K562 (cell line): ENCODE results near the gene RPS6KA4. TPM values are rescaled to one million over a fixed set of nuclear protein-coding genes. Genes with fewer than 3 reads are reported as not detected.

Experiments used
- ATAC-seq: fragments of 200-7000 bp; cut with Tn5 transposase; 3 replicates; pipeline ENCODE4 v1.9.1; 2020; ENCODE audit warnings: moderate library complexity
- BruUV-seq: library from RNA; stranded (reverse); fragments of 400-500 nt; replicated peaks from 2 replicates; lab custom pipeline; 2021; lab: Mats Ljungman, UMichigan
- CTCF ChIA-PET: fragments of 300-600 bp; formaldehyde crosslinking; extraction: SDS; loops from one replicate; lab custom pipeline; 2021; ENCODE audit warnings: low intra/inter-chr PET ratio; lab: Yijun Ruan, JAX
- POLR2A ChIA-PET: fragments of 300-600, 350-650 bp; sonication (Branson Sonifier 250); formaldehyde crosslinking; extraction: SDS; loops from one replicate; lab custom pipeline; 2021; ENCODE audit warnings: antibody characterized with exemption, inconsistent platforms; lab: Yijun Ruan, JAX
- DNase-seq, 4 experiments: peaks; one replicate each; pipeline versions ENCODE4 v3.0.0 to v3.0.0-alpha.2; 2011 to 2018; ENCODE audit warnings: low spot score in 3 of 4, mixed read lengths in 3 of 4; ENCODE audit errors: extremely low read depth in 1 of 4
- FAIRE-seq: peaks from 2 replicates; lab custom pipeline; 2011; peaks lifted over from hg19 to GRCh38; lab: Jason Lieb, UNC
- H2AFZ ChIP-seq: 2 replicates; pipeline ENCODE4 v1.6.0; 2011; ENCODE audit warnings: low read depth, low read length, control low read depth, inconsistent platforms
- H3K27ac ChIP-seq: fragments of 200-600 bp; 3 replicates; pipeline ENCODE4 v1.8.0; 2011; ENCODE audit warnings: low read depth, mild to moderate bottlenecking, control low read depth, inconsistent platforms, low read length, moderate library complexity, mixed read lengths; ENCODE audit errors: extremely low read depth
- H3K27me3 ChIP-seq, 2 experiments: fragments of 300-600 bp in 1 of 2; 2 replicates in 1 of 2; 3 replicates in 1 of 2; pipeline versions ENCODE4 v1.6.0 to v1.8.0; 2011; ENCODE audit warnings: inconsistent platforms in 2 of 2, low read length in 2 of 2, mild to moderate bottlenecking in 1 of 2, mixed read lengths in 1 of 2, moderate library complexity in 1 of 2; ENCODE audit not compliant: control insufficient read depth in 2 of 2, insufficient read depth in 2 of 2
- H3K36me3 ChIP-seq: fragments of 300-600 bp; 3 replicates; pipeline ENCODE4 v1.8.0; 2011; ENCODE audit warnings: mild to moderate bottlenecking, low read length, inconsistent platforms; ENCODE audit not compliant: control insufficient read depth, insufficient read depth
- H3K4me1 ChIP-seq, 2 experiments: fragments of 200-600 bp in 1 of 2; replicated peaks in 1 of 2; 2 replicates in 1 of 2; 3 replicates in 1 of 2; pipeline versions ENCODE4 v1.5.1 to v1.8.0; 2011; ENCODE audit warnings: inconsistent platforms in 2 of 2, low read length in 2 of 2, mild to moderate bottlenecking in 1 of 2, mixed read lengths in 1 of 2, moderate library complexity in 1 of 2; ENCODE audit not compliant: control insufficient read depth in 2 of 2, insufficient read depth in 2 of 2
- H3K4me2 ChIP-seq: 2 replicates; pipeline ENCODE4 v1.6.1; 2011; ENCODE audit warnings: low read length, control low read depth, inconsistent platforms, mixed read lengths; ENCODE audit not compliant: insufficient read depth
- H3K4me3 ChIP-seq: fragments of 200-600 bp; sonication (generic), shearing (Covaris generic); 2 replicates; pipeline ENCODE4 v1.5.1; 2016; ENCODE audit warnings: control low read depth, inconsistent platforms
- H3K79me2 ChIP-seq: fragments of 200-600 bp; 3 replicates; pipeline ENCODE4 v1.8.0; 2011; ENCODE audit warnings: low read length, inconsistent platforms; ENCODE audit not compliant: control insufficient read depth, insufficient read depth
- H3K9ac ChIP-seq, 2 experiments: 2 replicates each; pipeline versions ENCODE4 v1.6.0 to v1.6.1; 2011; ENCODE audit warnings: low read depth in 2 of 2, low read length in 2 of 2, control low read depth in 1 of 2, inconsistent platforms in 1 of 2, mild to moderate bottlenecking in 1 of 2, mixed read lengths in 1 of 2; ENCODE audit not compliant: insufficient read depth in 1 of 2
- H3K9me1 ChIP-seq: one replicate; pipeline ENCODE4 v1.6.0; 2011; ENCODE audit warnings: inconsistent platforms, mild to moderate bottlenecking, low read length, moderate library complexity; ENCODE audit not compliant: control insufficient read depth, insufficient read depth
- H3K9me3 ChIP-seq: replicated peaks from 2 replicates; pipeline ENCODE4 v1.5.1; 2011; ENCODE audit warnings: low read depth, low read length, inconsistent platforms; ENCODE audit not compliant: control insufficient read depth, insufficient read depth
- H4K20me1 ChIP-seq: replicated peaks from 2 replicates; pipeline ENCODE4 v1.6.1; 2011; ENCODE audit warnings: low read length, inconsistent platforms, mixed read lengths; ENCODE audit not compliant: control insufficient read depth, insufficient read depth
- BHLHE40 ChIP-seq: IDR thresholded peaks from 2 replicates; pipeline ENCODE4 v1.6.1; 2011; ENCODE audit warnings: low read length, improper control_type of control experiment
- EHMT2 ChIP-seq: fragments of 450-650 bp; IDR thresholded peaks from 2 replicates; pipeline ENCODE4 v1.6.1; 2018; ENCODE audit warnings: antibody characterized with exemption
- GABPA ChIP-seq: fragments of 200-800 bp; sonication (Bioruptor generic); conservative IDR thresholded peaks from 2 replicates; pipeline ENCODE4 v1.6.1; 2016; ENCODE audit warnings: low read depth, missing genetic modification characterization, missing compliant biosample characterization
- KLF16 ChIP-seq: IDR thresholded peaks from 2 replicates; pipeline ENCODE4 v1.6.1; 2016; ENCODE audit warnings: antibody characterized with exemption
- NR2C1 ChIP-seq, 2 experiments: fragments of 450-650 bp; IDR thresholded peaks; 2 replicates each; pipeline ENCODE4 v1.6.1; 2017; ENCODE audit warnings: mild to moderate bottlenecking in 2 of 2, antibody characterized with exemption in 1 of 2, inconsistent platforms in 1 of 2, missing compliant biosample characterization in 1 of 2, missing genetic modification characterization in 1 of 2
- PTTG1 ChIP-seq: fragments of 450-650 bp; IDR thresholded peaks from 2 replicates; pipeline ENCODE4 v1.6.1; 2016; ENCODE audit warnings: low read depth, mild to moderate bottlenecking, missing genetic modification characterization, missing compliant biosample characterization
- SNRNP70 ChIP-seq: fragments of 200-400 bp; formaldehyde crosslinking; optimal IDR thresholded peaks from 2 replicates; pipeline ENCODE3; 2017; ENCODE audit warnings: low read depth, low read length
- TEAD4 ChIP-seq, 2 experiments: sonication (generic) in 1 of 2; formaldehyde crosslinking in 1 of 2; IDR thresholded peaks; 2 replicates each; pipeline versions ENCODE4 v1.6.1 to v1.8.0; 2012 to 2022; ENCODE audit warnings: borderline replicate concordance in 1 of 2, inconsistent platforms in 1 of 2, low read length in 1 of 2, mild to moderate bottlenecking in 1 of 2, missing genetic modification reagents in 1 of 2
- XRCC5 ChIP-seq: fragments of 200-400 bp; formaldehyde crosslinking; IDR thresholded peaks from 2 replicates; pipeline ENCODE4 v1.6.1; 2017; ENCODE audit warnings: low read depth, mild to moderate bottlenecking, low read length
- ZBTB7A ChIP-seq: IDR thresholded peaks from 2 replicates; pipeline ENCODE4 v1.6.1; 2011; ENCODE audit warnings: low read depth, mild to moderate bottlenecking, low read length, moderate library complexity, borderline replicate concordance; ENCODE audit not compliant: control insufficient read depth
- WGBS: fragments of 100-300 bp; shearing (Covaris generic); methylation state at CpG from one replicate; pipeline ENCODE4 v1.1.6; 2016; ENCODE audit warnings: low coverage, mixed read lengths; ENCODE audit not compliant: insufficient coverage; ENCODE audit errors: missing lambda C conversion rate; 5-methylcytosine and 5-hydroxymethylcytosine counted together
- in situ Hi-C: fragments of 300-500 bp; cut with MboI; formaldehyde crosslinking; loops from 4 replicates; pipeline ENCODE4 v1.15.0; 2018; ENCODE audit warnings: inconsistent platforms, mixed read lengths
- intact Hi-C: fragments of 100-400 bp; cut with micrococcal nuclease; formaldehyde crosslinking; loops from 2 replicates; pipeline ENCODE4 v1.14.2; 2022
- polyA plus RNA-seq, 8 experiments: library from polyadenylated mRNA; depleted of rRNA in 4 of 8; stranded (reverse) in 5 of 8; unstranded in 3 of 8; fragments of >200 nt; fragmentation: Nextera tagmentation in 2 of 8; fragmentation: Illumina TruSeq in 1 of 8; extraction: Ambion mirVana in 2 of 8; extraction: Trizol in 1 of 8; gene quantifications; 2 replicates each; pipeline versions ENCODE4 v1.2.1 to v1.2.3, GENCODE V29; 2011 to 2014; ENCODE audit warnings: inconsistent platforms in 1 of 8, missing spikeins in 1 of 8
- total RNA-seq, 7 experiments: library from RNA; depleted of rRNA in 6 of 7; stranded (reverse); fragments of >200 nt in 6 of 7; fragmentation: Illumina TruSeq in 2 of 7; extraction: Trizol in 2 of 7; gene quantifications; 2 replicates each; pipeline versions ENCODE4 v1.2.1 to v1.2.3, GENCODE V29; 2011 to 2021; ENCODE audit warnings: low replicate concordance in 1 of 7
- TF ChIP-seq, protein P1 (sequence below): sonication (generic); formaldehyde crosslinking; IDR thresholded peaks from 2 replicates; pipeline ENCODE4 v1.8.0; 2022; ENCODE audit warnings: missing genetic modification reagents, mild to moderate bottlenecking, borderline replicate concordance
- TF ChIP-seq, protein P2 (sequence below), 2 experiments: fragments of 450-650 bp in 1 of 2; sonication (generic) in 1 of 2; formaldehyde crosslinking in 1 of 2; IDR thresholded peaks in 1 of 2; conservative IDR thresholded peaks in 1 of 2; 2 replicates each; pipeline versions ENCODE4 v1.6.1 to v1.8.1; 2016 to 2023; ENCODE audit warnings: mild to moderate bottlenecking in 2 of 2, moderate library complexity in 2 of 2, inconsistent platforms in 1 of 2, missing genetic modification reagents in 1 of 2
- TF ChIP-seq, protein P3 (sequence below): fragments of 450-650 bp; IDR thresholded peaks from 2 replicates; pipeline ENCODE4 v1.6.1; 2014; ENCODE audit warnings: low read depth, mild to moderate bottlenecking, moderate library complexity, borderline replicate concordance

Gene RPS6KA4
- total and polyA plus RNA-seq, 9 of the 15 experiments (the other 6 are each of a cell fraction or from before 2014, with no cell fraction given), result 0.15 to 23.8 (median 9.8) TPM

DNA sequence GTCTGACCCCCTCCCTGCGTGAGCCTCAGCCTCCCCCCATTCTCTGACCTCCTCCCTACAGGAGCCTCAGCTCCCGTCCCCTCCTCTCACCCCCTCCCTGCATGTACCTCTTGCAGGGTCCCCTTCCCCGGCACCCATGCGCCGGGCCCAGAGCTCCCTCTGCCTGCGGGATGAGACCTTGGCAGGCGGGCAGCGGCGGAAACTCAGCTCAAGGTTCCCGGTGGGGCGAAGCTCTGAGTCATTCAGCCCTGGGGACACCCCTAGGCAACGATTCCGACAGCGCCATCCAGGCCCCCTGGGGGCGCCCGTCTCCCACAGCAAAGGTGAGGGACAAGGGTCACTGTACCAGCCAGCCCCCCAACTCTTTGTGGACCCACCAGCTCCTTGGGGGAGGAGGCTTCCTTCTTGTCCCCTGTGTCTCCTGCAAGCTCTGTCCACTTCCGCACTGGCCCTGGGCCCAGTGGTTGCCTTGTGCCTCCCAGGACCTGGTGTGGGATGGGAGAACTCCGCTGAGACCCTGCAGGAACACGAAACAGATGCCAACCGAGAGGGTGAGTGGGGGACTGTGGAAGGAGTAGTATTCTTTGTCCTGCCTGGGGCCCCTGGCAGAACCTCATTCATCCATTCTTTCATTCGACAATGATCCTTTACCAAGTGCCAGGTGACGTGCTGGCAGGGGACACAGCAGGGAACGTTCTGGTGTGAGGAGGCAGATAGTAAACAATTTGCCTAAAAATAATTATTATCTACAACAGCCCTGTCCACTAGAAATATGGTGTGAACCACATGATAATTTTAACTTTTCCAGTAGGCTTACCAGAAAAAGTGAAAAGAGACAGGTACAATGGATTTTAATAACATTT lies 3.7 kb upstream of the RPS6KA4 start:
- peak; percentile 92 for FAIRE-seq
- Histone ChIP-seq H3K79me2 (peaks cover 24% of the 10 kb centered on the region), H3K4me3 (peak overlapping the region; percentile 35), H3K9ac (peak overlapping the region; percentile 70 to 90), H4K20me1 (no peaks in the 10 kb centered on the region), H3K36me3 (peaks cover 6% of the 10 kb centered on the region; the same call in 1 of the 3 replicates), H3K9me3 (no peaks in the 10 kb centered on the region), H3K4me1 (peaks cover 34 to 91% of the 10 kb centered on the region in 2 experiments), H3K9me1 (peaks cover 3% of the 10 kb centered on the region), H3K27ac (peak overlapping the region; percentile 79), H2AFZ (peak overlapping the region; percentile 97), H3K27me3 (no peaks in the 10 kb centered on the region), H3K4me2 (peak overlapping the region; percentile 85)
- peak; percentile 81 for ATAC-seq
- TSS peak; percentile 76 for BruUV-seq
- in situ Hi-C loops, result loop anchor here (5.0 kb wide), 1 partner anchor 302 kb away; no protein-coding TSS in a partner anchor
- ChIA-PET POLR2A (interaction anchor here (0.6 to 3.0 kb wide), 15 partner anchors 9 to 1134 kb away, joined by 3 to 20 read pairs (median 4); partner anchors contain the start of genes NUDT22, PRDX5 and TRMT112), CTCF (interaction anchor here (0.6 to 2.5 kb wide), 6 partner anchors 13 to 84 kb away, joined by 3 to 19 read pairs (median 4); partner anchors contain the start of genes PRDX5 and TRMT112)
- intact Hi-C loops, result loop anchor here (1.0 to 5.0 kb wide), 9 partner anchors 20 to 292 kb away; partner anchors contain the start of genes FERMT3, STIP1 and TRMT112
- 8% methylated on average over 19 of the region's 23 CpGs for WGBS
- DNase-seq, result peak; percentile 92 to 95 (median 92)
- TF ChIP-seq, protein P1, sequence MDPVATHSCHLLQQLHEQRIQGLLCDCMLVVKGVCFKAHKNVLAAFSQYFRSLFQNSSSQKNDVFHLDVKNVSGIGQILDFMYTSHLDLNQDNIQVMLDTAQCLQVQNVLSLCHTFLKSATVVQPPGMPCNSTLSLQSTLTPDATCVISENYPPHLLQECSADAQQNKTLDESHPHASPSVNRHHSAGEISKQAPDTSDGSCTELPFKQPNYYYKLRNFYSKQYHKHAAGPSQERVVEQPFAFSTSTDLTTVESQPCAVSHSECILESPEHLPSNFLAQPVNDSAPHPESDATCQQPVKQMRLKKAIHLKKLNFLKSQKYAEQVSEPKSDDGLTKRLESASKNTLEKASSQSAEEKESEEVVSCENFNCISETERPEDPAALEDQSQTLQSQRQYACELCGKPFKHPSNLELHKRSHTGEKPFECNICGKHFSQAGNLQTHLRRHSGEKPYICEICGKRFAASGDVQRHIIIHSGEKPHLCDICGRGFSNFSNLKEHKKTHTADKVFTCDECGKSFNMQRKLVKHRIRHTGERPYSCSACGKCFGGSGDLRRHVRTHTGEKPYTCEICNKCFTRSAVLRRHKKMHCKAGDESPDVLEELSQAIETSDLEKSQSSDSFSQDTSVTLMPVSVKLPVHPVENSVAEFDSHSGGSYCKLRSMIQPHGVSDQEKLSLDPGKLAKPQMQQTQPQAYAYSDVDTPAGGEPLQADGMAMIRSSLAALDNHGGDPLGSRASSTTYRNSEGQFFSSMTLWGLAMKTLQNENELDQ (CRISPR knock-in tag), result no peak
- peak; percentile 35; the same call in 1 of the 2 replicates for TF ChIP-seq TEAD4 (IDR thresholded peaks at IDR 0.05; ENCODE audit: low read length)
- no peak for TF ChIP-seq TEAD4 (CRISPR knock-in tag; IDR thresholded peaks at IDR 0.05; ENCODE audit: borderline replicate concordance)
- TF ChIP-seq ZBTB7A, result peak; percentile 99
- peak; percentile 82 for TF ChIP-seq NR2C1 (IDR thresholded peaks at IDR 0.05)
- TF ChIP-seq NR2C1 (tag; IDR thresholded peaks at IDR 0.05), result peak; percentile 70
- TF ChIP-seq SNRNP70, result no peak
- peak; percentile 28; the same call in 1 of the 2 replicates for TF ChIP-seq BHLHE40
- peak; percentile 29; the same call in 1 of the 2 replicates for TF ChIP-seq EHMT2
- TF ChIP-seq XRCC5, result peak; percentile 83; the same call in 1 of the 2 replicates
- no peak for TF ChIP-seq PTTG1
- TF ChIP-seq, protein P2, sequence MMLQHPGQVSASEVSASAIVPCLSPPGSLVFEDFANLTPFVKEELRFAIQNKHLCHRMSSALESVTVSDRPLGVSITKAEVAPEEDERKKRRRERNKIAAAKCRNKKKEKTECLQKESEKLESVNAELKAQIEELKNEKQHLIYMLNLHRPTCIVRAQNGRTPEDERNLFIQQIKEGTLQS (IDR thresholded peaks at IDR 0.05), result peak; percentile 90
- TF ChIP-seq, protein P2 (CRISPR knock-in tag; conservative IDR thresholded peaks at IDR 0.05), result peak; percentile 81; the same call in 1 of the 2 replicates
- TF ChIP-seq KLF16, result peak; percentile 45; the same call in 1 of the 2 replicates
- TF ChIP-seq, protein P3, sequence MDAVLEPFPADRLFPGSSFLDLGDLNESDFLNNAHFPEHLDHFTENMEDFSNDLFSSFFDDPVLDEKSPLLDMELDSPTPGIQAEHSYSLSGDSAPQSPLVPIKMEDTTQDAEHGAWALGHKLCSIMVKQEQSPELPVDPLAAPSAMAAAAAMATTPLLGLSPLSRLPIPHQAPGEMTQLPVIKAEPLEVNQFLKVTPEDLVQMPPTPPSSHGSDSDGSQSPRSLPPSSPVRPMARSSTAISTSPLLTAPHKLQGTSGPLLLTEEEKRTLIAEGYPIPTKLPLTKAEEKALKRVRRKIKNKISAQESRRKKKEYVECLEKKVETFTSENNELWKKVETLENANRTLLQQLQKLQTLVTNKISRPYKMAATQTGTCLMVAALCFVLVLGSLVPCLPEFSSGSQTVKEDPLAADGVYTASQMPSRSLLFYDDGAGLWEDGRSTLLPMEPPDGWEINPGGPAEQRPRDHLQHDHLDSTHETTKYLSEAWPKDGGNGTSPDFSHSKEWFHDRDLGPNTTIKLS, result peak; percentile 47; the same call in 1 of the 2 replicates
- TF ChIP-seq GABPA, result peak; percentile 52
